Pancreas (tissue), 10 donors: Measurements from ENCODE around the gene NCOA3. TPM values are rescaled to one million over a fixed set of nuclear protein-coding genes. Genes with fewer than 3 reads are reported as not detected.

ENCODE experiments used
- ATAC-seq, 4 donors: fragments of 200-7000 bp; cut with Tn5 transposase; one replicate each; pipeline versions ENCODE4 v1.8.0 to v1.9.1; 2020; ENCODE audit warnings: mild to moderate bottlenecking in 4 of 4, moderate library complexity in 4 of 4
- DNase-seq, 6 donors: peaks; one replicate each; pipeline ENCODE4 v3.0.0-alpha.2; 2020
- FAIRE-seq: peaks from 2 replicates; lab custom pipeline; 2012; peaks lifted over from hg19 to GRCh38; lab: Jason Lieb, UNC
- H3K27ac ChIP-seq, 4 donors: fragments of 200-600 bp; sonication (generic); 1 replicate in 3 of 4; 2 replicates in 1 of 4; pipeline versions ENCODE4 v1.5.0 to v1.8.0; 2020
- H3K27me3 ChIP-seq, 4 donors: fragments of 200-600 bp; one replicate each; pipeline ENCODE4 v1.8.0; 2021
- H3K36me3 ChIP-seq, 3 donors: fragments of 200-600 bp; sonication (generic) in 1 of 3; one replicate each; pipeline versions ENCODE4 v1.5.0 to v1.8.0; 2020 to 2021
- H3K4me1 ChIP-seq, 3 donors: fragments of 200-600 bp; one replicate each; pipeline ENCODE4 v1.8.0; 2021
- H3K4me3 ChIP-seq, 4 donors: fragments of 200-600 bp; sonication (generic) in 2 of 4; one replicate each; pipeline versions ENCODE4 v1.5.0 to v1.8.0; 2020 to 2021
- H3K9me3 ChIP-seq, 4 donors: fragments of 200-600 bp; one replicate each; pipeline ENCODE4 v1.8.0; 2021
- CTCF ChIP-seq, 4 donors: fragments of 200-600 bp; sonication (generic) in 3 of 4; IDR thresholded peaks; one replicate each; pipeline versions ENCODE4 v1.5.0 to v1.8.0; 2021; ENCODE audit warnings: antibody characterized with exemption in 4 of 4
- WGBS, 2 donors: extraction: QIAGEN DNeasy Blood & Tissue Kit; methylation state at CpG; one replicate each; pipeline ENCODE4 v1.1.7; 2013; 5-methylcytosine and 5-hydroxymethylcytosine counted together
- intact Hi-C, 3 donors: fragments of 100-400 bp; cut with DNase I; formaldehyde crosslinking; loops; one replicate each; pipeline versions ENCODE4 v1.11.1 to v1.14.2; 2022
- polyA plus RNA-seq, 2 donors: library from polyadenylated mRNA; stranded (reverse); fragments of 200-250 nt; gene quantifications; one replicate each; pipeline ENCODE4 v1.2.3, GENCODE V29; 2013
- total RNA-seq, 6 donors: library from RNA; stranded (reverse); fragmentation: NEBNext Ultra II Directional in 4 of 6; extraction: Animal tissue kit (Norgen Biotek cat#: 25700) in 4 of 6; gene quantifications; one replicate each; pipeline versions ENCODE4 v1.2.1 to v1.2.4, GENCODE V29; 2021 to 2023
- donor health status: healthy with polysubstance abuse.
- donor health status: DM: no; HTN: no; CAD: no; lungs with moderate emphysema.
- donor health status: DM: no; HTN: no; CAD: no.
- donor health status: control.
- donor health status: control.
- donor health status: Bipolar disorder and iron deficiency.
- donor health status: DM: yes; HTN: yes; CAD: no.
- donor health status: DM: no; HTN: no; CAD: no.
- donor health status: DM: no; HTN: no; CAD: no.
- donor health status: DM: yes; HTN: yes; CAD: no.

Gene NCOA3
- total and polyA plus RNA-seq, 8 donors: 3.6 to 17.4 (median 10.5) TPM

DNA sequence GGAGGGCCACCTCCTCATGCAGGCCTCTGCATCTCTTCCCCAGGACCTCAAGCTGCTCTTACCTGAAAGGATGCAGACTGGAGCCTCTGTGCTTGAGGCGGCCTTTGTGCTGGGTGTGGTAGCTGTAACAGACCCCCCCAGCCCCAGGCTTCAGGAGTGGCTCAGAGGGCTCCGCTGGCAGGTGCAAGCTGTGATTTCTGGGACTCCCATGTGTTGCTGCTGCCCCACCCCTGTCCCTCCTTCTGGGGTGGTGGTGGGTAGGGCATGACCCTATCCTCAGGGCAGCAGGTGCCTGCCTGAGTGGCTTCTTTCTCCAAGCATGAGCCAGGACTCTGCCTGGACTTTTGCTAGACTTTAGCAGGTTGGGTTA is 162.4 kb downstream of the NCOA3 start:
- intact Hi-C loops: loop anchor here in 1 of 3 donors (2.0 kb wide), 1 partner anchor 959 kb away; no protein-coding TSS in a partner anchor
- WGBS, 2 donors: 74 to 85% methylated on average over 2 of the region's 2 CpGs
- TF ChIP-seq CTCF (IDR thresholded peaks at IDR 0.05): no peak
- no peaks in the 10 kb centered on the region for H3K36me3 ChIP-seq
- ATAC-seq (peak in 2 of 4 donors; percentile 7 to 8), FAIRE-seq (no peak), DNase-seq (no peak)
- H3K27me3 ChIP-seq: no peaks in the 10 kb centered on the region
- H3K4me3 ChIP-seq: no peak overlapping the region
- H3K27ac ChIP-seq: no peak overlapping the region
- H3K4me1 ChIP-seq: no peaks in the 10 kb centered on the region
- H3K9me3 ChIP-seq: no peaks in the 10 kb centered on the region

- Histone ChIP-seq H3K4me3 (no peak overlapping the region), H3K4me1 (no peaks in the 10 kb centered on the region), H3K36me3 (no peaks in the 10 kb centered on the region), H3K27ac (no peak overlapping the region), H3K9me3 (no peaks in the 10 kb centered on the region), H3K27me3 (no peaks in the 10 kb centered on the region)
- ATAC-seq (no peak), FAIRE-seq (no peak), DNase-seq (peak in 1 of 6 donors; percentile 46)
- intact Hi-C loops: loop anchor here in 2 of 3 donors (2.0 to 5.0 kb wide), 2 partner anchors 953 to 958 kb away; no protein-coding TSS in a partner anchor
- TF ChIP-seq CTCF (IDR thresholded peaks at IDR 0.05): no peak
- 79 to 84% methylated on average over 12 of the region's 12 CpGs for WGBS, 2 donors
Observed at GRCh38 chr20:47664744-47665143, 163.1 kb downstream of the NCOA3 start.

DNA sequence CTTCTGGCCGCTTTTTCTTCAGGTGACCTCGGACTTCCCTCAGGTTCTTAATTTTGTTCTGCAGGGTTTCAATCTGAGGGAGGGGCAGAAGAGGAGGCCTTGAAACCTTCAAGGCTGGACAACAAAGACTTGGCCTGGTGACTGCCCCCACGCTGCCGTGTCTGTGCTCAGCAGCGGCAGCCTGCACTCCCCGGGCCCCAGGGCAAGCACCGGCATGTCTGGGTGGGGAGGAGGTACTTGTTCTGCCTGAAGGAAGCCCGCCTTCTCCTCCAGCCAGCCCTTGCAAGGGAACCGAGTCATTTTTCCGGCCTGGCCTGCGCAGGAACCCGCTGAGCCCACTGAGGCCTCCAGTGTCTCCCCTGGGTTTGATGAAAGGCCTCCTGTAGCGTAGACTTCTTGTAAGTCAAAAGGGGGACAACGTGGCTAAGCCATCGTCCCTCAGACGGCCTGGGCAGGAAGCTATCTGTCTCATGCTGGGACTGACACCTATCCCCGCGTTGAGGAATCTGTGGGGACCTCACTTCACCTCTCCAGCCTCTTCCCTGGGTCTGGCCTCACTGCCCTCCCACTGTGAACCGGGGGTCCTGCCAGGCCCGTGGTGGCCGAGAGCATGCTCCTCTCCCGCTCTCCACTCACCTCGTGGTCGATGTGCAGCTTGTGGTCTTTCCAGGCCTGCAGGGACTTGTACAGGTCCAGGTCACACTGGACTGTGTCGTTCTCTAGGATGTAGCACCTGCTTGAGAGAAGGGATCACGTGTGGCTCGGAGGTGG is 163.7 kb downstream of the NCOA3 start:
- Histone ChIP-seq H3K27me3 (no peaks in the 10 kb centered on the region), H3K27ac (no peak overlapping the region), H3K9me3 (no peaks in the 10 kb centered on the region), H3K36me3 (no peaks in the 10 kb centered on the region), H3K4me3 (no peak overlapping the region), H3K4me1 (no peaks in the 10 kb centered on the region)
- FAIRE-seq: no peak
- peak in 1 of 6 donors; percentile 42 for DNase-seq
- WGBS, 2 donors: 75 to 82% methylated on average over 27 of the region's 27 CpGs
- no peak for TF ChIP-seq CTCF (IDR thresholded peaks at IDR 0.05)
- intact Hi-C loops: loop anchor here in 2 of 3 donors (2.0 to 5.0 kb wide), 2 partner anchors 952 to 957 kb away; no protein-coding TSS in a partner anchor
- ATAC-seq: no peak

GRCh38 chr20:47666304-47666703 is 164.6 kb downstream of the NCOA3 start:
- Histone ChIP-seq H3K36me3 (no peaks in the 10 kb centered on the region), H3K27ac (no peak overlapping the region), H3K27me3 (no peaks in the 10 kb centered on the region), H3K4me1 (no peaks in the 10 kb centered on the region), H3K9me3 (no peaks in the 10 kb centered on the region), H3K4me3 (no peak overlapping the region)
- ATAC-seq (no peak), FAIRE-seq (no peak), DNase-seq (peak in 1 of 6 donors; percentile 41)
- 87 to 92% methylated on average over 19 of the region's 19 CpGs for WGBS, 2 donors
- intact Hi-C loops: loop anchor here in 1 of 3 donors (5.0 kb wide), 1 partner anchor 951 kb away; no protein-coding TSS in a partner anchor
- TF ChIP-seq CTCF (IDR thresholded peaks at IDR 0.05): no peak

DNA sequence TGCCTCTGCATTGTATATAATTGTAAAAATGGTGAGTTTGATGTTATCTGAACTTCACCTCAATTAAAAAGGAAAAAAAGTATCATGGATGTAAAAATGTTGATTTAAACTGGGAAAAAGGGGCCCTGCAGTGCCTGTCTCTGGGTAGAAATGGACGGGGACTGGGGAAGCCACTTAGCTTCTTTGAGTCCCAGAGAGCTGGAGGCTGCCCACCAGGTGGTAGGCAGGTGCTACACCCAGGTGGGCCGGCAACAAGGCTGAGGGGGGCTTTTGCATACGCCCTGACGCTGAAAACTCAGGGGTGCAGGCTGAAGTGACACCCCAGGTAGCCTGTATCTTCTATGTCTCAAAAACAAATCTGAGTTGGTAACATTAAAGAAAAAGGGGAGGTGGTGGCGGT is 165.4 kb downstream of the NCOA3 start:
- no peak overlapping the region for H3K4me3 ChIP-seq
- no peaks in the 10 kb centered on the region for H3K4me1 ChIP-seq
- FAIRE-seq: no peak
- H3K27ac ChIP-seq: no peak overlapping the region
- TF ChIP-seq CTCF (IDR thresholded peaks at IDR 0.05): no peak
- WGBS, 2 donors: 74 to 81% methylated on average over 5 of the region's 5 CpGs
- DNase-seq: peak in 1 of 6 donors; percentile 42
- H3K27me3 ChIP-seq: no peaks in the 10 kb centered on the region
- no peaks in the 10 kb centered on the region for H3K9me3 ChIP-seq
- H3K36me3 ChIP-seq: no peaks in the 10 kb centered on the region
- no peak for ATAC-seq
- intact Hi-C loops: loop anchor here in 1 of 3 donors (5.0 kb wide), 1 partner anchor 950 kb away; no protein-coding TSS in a partner anchor
